ENCODE measurements around the gene KPNA3.
"Not testable (repeated sequence)": the region's sequence is repeated elsewhere in the genome, so short reads cannot be mapped to it uniquely, and the experiment has no call there.

The KPNA3 gene

DNA sequence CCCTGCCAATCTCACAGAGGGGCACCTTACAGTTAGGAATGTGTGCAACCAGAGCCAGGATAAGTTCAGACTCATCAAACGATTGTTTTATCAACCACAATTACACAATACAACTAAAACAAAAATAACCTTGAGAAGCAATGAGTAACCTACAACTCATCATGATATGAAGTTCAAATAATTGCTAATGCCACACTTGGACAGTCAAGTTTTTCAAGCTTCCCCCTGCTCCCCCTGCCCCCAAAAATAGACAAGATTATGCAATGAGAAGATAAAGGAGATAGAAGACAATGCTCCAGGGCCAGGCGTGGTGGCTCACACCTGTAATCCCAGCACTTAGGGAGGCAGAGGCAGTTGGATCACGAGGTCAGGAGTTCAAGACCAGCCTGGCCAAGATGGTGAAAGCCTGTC is 13.6 kb upstream of the KPNA3 start:
- DNase-seq (ENCODE audit: low read depth): no peak

DNA sequence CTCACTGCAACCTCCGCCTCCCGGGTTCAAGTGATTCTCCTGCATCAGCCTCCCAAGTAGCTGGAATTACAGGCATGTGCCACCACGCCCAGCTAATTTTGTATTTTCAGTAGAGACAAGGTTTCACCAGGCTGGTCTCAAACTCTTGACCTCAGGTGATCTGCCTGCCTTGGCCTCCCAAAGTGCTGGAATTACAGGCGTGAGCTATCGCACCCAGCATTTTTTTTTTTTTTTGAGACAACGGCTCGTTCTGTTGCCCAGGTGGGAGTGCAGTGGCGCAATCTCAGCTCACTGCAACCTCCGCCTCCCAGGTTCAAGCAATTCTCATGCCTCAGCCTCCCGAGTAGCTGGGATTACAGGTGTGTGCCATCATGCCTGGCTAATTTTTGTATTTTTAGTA is 10.6 kb upstream of the KPNA3 start:
- not testable (repeated sequence) for DNase-seq (ENCODE audit: low read depth)

DNA sequence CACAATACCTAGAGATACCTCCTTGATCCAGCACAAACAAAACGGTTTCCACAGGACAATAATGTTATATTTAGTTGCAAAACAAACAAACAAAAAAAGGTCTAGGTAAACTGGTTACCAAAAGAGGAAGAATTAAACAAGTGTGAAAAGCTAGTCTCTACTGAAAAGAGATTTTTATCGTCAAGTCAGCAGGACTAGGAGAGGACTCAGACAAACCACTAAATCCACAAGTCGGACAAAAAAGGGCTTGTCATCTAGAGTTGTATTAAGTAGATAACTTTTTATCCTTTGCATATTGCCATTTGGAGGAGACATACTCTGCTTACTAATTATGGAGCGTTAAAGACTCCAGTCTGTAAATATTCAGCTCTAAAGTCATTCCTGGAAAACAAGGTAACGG is 9.9 kb upstream of the KPNA3 start:
- DNase-seq (ENCODE audit: low read depth): no peak

DNA sequence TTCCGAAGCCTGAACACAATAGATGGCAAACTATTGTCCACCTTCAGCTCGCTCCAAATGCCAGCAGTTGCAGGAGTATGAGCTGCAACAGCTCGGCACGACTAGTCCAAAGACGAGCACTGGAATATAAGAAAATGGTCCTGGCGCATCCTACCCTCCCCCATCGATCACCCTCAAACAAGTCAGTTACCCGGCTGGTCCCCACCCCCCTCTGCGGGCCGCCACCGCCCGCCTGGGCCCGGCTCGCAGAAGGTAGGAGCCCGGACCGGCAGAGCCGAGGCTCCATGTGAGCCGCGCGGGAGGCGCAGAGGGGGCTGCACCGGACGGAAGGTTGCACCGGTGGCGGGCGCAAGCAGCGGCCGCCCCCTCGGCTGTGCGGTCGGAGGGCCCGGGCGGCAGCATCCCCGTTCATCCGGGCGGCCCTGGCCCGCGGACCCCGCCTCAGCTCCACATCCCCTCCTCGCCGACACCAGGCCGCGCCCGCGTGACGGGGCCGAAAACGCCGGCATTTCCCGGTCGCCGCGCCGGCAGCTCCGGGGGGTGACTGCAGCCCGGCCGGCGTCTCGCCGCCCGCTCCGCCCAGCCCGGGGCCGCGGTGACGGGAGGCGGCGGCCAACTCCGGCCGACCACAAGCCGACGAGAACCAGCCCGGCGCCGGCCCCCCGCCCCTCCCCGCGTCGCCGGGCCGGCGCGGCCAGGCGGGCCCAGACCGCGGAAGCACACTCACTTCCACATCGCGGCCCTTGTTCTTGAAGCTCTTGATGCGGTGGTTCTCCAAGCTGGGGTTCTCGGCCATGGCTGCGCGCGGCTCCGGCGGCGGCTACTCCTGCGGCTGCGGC is 552 bp downstream of the KPNA3 start:
- DNase-seq (ENCODE audit: low read depth): peak; percentile 25

DNA sequence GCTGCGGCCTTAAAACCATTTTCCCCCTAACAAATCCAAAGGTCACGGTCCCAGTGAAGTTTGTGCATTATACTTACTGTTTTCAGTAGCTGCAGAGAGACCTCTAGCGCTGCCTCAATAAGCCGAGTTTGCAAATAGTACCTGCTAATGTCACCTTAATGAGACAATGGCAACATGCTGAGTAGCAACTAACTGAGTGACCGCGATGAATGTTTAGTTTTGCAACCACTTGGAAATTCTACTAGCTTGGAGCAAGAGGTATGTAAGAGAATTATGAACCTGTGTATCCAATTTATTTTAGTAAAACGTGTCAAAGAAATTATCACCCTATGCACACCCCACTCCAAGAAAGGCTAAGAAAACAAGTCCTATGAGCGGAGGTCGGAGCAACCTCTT is 1.2 kb downstream of the KPNA3 start:
- no peak for DNase-seq (ENCODE audit: low read depth)

DNA sequence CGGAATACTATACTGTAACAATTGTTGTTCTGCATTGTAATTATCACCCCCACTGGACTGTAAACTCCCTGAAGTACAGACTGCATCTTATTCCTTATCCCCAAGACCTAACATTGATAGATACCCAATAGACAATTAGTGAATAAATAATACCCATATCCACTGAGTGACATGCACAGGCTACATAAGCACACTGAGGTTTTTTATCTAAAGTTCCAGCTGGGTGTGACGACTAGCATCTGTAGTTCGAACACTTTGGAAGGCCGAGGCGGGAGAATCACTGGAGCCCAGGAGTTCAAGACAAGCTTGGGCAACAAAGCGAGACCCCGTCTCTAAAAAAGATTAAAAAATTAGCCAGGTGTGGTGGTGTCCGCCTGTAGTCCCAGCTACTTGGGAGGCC is 2.5 kb downstream of the KPNA3 start:
- DNase-seq (ENCODE audit: low read depth): no peak

DNA sequence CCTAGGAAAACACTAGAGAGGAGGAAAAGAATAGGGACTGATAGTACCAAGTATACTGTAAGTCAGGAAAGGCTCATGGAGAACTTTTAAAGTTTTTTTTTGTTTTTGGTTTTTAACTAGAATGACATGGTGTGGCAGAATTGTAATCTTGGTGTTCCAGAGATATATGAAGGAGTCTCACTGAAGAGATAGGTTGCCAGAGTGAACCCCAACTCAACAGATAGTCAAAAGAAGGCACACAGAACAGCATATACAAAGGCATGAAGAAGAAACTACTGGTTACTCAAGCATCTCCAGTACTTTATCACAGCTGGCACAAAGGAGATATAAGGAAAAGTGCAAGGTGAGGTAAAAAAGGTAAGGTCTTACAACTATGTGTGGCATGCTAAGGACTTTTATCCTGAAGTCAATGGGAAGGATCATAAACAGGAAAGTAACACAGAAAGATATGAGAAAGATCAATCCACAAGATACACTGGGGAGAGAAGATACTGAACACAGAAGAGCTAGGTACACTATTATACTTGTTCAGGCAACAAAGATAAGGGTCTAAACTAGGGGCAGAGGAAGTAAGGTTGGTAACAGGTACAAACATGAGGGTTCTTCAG is 6.0 kb downstream of the KPNA3 start:
- no peak for DNase-seq (ENCODE audit: low read depth)

DNA sequence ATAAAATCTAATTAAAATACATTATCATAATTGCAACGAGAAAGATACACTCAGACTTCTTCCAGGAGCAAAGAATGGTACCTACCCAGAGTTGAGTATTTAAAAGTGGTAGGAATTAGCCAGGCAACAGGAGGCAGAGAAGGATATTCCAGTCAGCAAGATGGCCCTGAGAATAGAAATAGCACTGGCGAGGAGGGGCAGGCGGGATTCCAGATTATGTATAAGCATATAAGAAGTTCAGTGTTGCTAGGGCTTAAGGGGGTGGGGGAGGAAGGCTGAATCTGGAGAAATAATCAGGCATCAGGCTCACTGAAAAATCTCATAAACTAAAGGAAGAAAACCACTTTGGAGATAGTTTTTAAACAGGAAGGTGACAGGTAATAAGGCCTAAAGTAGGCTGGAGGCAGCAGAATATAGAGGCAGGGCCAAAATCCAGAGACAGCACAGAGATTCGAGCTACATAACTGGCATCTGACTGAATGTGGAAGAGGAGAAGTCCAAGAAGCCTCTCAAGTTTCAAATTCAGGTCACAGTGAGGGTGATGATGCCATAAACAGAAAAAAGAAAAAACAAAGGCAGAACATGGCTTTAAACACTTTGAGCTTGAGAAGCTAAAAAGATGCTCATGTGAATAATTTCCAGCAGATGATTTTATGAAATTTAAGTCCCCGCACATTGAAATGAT is 7.5 kb downstream of the KPNA3 start:
- DNase-seq (ENCODE audit: low read depth): no peak

DNA sequence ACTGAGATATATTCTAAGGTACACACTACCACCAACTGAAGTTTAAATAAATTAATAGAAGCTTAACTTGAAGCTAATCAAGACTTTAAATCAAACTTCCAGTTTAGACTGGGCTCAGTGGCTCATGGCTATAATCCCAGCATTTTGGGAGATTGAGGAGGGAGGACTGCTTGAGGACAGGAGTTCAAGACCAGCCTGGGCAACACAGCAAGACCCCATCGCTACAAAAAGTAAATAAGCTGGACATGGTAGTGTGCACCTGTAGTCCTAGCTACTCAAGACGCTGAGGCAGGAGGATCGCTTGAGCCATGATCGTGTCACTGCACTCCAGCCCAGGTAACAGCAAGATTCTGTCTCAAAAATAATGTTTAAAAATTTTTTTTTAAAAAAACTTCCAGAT is 8.6 kb downstream of the KPNA3 start:
- DNase-seq (ENCODE audit: low read depth): no peak

DNA sequence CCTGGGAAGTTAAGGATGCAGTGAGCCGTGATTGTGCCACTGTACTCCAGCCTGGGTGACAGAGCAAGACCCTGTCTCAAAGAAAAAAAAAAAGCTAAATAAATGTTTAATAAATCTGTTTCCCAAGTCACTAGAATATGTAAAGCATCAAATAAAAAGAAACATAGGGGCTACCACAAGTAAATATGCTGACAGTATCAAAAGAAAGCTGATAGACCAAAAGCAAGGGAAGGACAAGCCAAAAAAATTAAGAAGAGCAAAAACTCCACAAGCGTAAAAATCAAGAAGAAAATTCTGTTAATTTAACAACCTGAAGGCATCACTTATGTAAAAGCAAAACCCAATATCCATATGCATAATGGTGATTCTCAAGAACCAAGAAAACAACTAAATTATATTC is 9.7 kb downstream of the KPNA3 start:
- no peak for DNase-seq (ENCODE audit: low read depth)

DNA sequence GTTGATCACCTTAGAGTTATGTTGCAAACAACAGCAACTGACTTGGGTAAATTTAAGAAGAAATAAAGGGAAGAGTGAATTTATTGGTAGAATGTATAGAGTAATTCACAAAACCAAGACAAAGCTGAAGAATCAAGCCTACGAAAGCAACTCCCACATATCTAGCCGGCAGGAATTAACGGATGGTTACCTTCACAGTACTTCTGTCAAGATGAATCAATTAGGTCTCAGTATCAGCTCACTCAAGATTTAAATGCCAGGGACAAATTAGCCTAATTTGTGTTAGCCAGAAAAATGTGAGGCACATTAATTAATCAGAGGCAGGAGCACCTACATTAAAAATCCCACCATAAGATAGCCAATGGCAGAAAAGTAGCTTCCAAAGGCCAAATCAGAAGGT is 10.7 kb downstream of the KPNA3 start:
- DNase-seq (ENCODE audit: low read depth): no peak

DNA sequence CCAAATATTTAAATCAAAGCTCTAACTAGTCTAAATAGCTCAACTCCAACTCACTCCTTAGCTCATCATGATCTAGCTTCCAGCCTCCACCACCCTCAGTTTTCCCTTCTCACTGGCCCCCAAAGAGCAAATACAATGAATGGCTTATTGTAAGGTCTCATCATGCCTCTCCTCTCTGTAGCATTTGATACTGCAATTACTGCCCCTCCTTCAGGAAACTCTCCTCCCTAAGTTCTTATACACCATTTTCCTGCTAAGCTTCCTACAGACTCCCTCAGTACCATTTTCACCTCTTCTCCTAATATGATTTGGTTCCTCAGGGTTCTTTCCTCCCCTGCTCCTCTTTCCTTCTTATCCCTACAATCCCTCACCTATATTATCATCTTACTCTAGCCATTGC is 12.8 kb downstream of the KPNA3 start:
- no peak for DNase-seq (ENCODE audit: low read depth)

DNA sequence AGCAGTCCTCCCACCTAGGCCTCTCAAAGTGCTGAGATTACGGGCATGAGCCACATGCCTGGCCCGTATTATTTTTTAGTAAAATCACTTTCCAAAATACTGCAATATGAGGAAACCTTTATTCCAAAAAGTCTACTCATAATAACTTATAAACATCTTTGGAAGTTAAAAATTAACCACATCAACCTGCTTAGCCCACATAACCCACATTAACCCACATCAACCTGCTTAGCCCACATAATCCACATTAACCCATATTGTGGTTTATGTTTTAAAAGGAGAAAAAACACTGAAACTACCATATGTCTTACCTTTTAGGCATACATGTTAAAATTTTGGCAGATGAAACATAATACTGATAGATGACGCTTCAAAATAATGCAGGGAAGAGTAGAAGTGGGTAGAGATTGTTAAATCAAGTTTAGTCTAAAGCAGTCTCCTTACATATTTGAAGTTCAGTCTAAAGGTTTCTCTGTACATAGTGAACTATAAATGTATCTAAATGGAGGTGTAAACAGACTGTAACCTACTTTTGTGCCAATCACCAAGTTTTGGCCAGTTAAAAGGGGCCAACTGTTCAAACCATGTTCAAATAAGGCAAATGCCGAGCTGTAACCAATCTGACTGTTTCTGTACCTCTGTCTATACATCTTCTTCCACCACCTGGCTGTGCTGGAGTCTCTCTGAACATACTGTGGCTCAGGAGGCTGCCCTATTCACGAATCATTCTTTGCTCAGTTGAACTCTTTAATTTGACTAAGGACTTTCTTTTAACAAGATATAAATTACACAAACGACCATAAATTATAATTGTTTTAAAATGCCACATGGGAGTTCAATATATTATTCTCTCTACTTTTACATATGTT is 14.5 kb downstream of the KPNA3 start:
- no peak for DNase-seq (ENCODE audit: low read depth)

DNA sequence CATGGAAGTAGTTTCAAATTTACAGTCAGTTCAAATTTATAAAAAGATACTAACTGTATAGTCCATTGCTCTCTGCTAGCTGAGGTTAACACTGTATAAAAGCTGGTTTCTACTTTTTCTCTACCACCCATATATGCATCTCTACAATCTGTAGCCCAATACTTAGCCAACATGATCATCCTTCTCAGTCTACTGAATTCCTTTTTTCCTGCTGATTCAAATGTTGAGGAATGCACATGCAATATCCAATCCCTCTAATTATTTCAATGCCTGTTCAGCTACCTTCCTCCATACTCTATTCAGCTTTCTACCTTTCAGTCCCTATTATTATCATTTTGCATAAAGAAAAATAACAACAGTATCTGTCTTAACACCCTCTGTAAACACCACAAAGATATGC is 15.6 kb downstream of the KPNA3 start:
- DNase-seq (ENCODE audit: low read depth): no peak

DNA sequence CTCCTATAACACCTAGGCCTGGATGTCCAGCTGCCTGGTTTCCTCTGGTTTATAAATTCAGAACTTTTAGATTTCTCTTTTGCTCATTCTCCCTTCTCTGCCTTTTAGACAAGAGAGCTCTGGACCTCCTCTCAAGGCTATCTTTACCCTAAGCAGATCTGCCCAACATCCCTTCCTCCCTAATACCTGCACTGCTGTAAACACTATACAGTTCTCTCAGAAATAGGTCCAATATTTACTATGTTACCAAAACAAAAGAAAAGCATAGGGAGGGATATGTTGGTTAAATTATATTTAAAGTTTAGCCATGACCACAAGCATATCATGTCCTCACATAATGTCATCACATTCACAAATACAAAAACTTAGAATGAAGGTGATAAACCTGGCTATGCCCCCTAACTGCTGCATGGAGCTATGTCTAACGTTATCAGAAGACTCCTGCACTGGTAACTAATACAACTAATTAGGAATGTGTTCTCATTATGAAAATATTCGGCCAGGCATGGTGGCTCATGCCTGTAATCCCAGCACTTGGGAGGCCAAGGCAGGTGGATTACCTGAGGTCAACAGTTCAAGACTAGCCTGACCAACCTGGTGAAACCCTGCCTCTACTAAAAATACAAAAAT is 18.0 kb downstream of the KPNA3 start:
- DNase-seq (ENCODE audit: low read depth): no peak

DNA sequence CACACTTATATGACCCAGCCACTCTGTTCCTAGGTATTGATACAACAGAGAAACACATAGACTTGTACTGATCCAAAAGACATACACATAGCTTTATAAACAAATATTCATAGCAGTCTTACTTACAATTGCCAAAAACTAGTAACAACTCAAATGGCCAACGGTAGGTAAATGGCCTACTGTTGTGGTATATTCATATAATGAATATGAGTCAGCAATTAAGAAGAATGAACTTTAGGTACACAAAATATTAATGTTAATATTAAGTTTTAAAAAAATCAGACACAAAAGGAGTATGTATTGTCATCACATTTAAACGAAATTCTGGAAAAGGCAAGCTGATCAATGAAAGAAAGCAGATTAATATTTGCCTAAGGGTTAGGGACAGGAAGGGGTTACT is 19.7 kb downstream of the KPNA3 start:
- DNase-seq (ENCODE audit: low read depth): no peak

DNA sequence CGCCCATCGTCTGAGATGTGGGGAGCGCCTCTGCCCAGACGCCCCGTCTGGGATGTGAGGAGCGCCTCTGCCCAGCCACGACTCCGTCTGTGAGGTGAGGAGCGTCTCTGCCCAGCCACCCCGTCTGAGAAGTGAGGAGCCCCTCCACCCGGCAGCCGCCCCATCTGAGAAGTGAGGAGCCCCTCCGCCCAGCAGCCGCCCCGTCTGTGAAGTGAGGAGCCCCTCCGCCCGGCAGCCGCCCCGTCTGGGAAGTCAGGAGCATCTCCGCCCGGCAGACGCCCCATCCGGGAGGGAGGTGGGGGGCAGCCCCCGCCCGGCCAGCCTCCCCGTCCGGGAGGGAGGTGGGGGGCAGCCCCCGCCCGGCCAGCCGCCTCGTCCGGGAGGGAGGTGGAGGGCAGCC is 30.7 kb downstream of the KPNA3 start:
- DNase-seq (ENCODE audit: low read depth): not testable (repeated sequence)

DNA sequence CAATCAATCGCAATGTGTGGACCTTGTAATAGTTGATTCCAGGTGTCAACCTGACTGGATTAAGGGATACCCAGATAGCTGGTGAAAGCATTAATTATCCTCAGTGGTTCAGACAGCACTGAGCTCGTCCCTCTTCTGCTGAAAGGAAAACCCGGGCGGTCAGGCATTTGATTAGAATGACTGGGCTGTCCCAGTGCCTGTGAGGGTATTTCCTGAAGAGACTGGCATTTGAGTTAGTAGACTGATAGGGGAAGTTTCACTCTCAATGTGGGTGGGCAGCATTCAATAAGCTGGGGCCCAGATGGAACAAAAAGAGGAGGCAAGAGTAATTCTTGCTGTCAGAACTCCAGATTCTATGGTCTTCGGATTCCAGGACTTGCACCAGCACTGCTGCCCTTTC is 31.9 kb downstream of the KPNA3 start:
- DNase-seq (ENCODE audit: low read depth): no peak

DNA sequence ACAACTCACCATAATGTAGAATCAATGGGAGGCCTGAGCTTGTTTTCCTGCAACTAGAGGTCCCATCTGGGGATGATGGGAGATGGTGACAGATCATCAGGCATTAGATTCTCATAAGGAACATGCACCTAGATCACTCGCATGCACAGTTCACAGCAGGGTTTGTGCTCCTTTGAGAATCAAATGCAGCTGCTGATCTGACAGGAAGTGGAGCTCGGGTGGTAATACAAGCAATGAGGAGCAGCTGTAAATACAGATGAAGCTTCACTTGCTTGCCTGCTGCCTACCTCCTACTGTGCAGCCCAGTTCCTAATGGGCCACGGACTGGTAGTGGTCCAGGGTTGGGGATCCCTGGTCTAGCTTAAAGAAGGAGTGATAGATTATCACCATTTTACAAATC is 33.0 kb downstream of the KPNA3 start:
- no peak for DNase-seq (ENCODE audit: low read depth)

DNA sequence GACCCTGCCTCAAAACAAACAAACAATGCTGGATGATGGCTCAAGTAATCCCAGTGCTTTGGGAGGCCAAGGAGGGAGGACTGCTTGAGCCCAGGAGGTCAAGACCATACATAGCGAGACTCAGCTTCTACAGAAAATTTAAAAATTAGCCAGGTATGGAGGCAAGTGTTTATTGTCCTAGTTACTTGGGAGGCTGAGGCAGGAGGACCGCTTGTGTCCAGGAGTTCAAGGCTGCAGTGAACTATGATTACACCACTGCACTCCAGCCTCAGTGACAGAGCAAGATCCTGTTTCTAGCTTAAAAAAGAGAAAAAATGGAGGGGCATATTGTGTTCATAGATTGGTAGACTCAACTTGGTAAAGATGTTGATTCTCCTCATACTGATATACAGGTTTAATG is 36.2 kb downstream of the KPNA3 start:
- no peak for DNase-seq (ENCODE audit: low read depth)

DNA sequence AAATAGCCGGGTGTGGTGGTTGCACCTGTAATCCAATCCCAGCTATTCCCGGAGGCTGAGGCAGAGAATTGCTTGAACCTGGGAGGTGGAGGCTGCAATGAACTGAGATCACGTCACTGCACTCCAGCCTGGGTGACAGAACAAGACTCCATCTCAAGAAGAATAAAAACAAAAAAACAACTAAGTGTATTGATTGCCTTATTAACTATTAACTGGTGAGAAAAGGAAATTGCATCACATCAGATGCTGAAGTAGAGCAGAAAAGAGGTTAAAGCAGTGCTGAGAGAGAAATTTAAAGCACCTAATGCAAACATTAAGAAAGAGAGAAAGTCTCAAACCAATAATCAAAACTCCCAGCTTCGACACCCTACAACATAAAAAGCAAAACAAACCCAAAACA is 38.3 kb downstream of the KPNA3 start:
- no peak for DNase-seq (ENCODE audit: low read depth)

DNA sequence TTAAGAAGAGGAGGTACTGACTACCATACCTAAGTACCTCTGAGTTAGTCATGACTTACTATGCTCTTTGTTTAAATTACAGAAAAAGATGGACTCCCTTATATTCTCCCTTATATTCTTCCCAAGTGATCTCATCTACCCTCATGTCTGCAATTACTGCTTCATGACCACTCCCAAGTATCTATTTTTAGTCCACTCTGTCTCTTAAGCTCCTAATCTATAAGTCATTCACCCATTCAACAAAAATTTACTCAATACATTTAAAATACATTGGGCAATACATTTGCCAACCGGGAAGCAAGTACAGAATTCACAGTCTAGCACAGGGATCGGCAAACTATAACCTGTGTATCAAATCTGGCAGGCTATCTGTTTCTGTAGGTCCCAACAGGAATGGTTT is 42.6 kb downstream of the KPNA3 start:
- no peak for DNase-seq (ENCODE audit: low read depth)

Measured in activated gamma-delta T cell treated with anti-CD3 and anti-CD28 coated beads, Interleukin-2, amount 50 U/mL, for 16 hours (primary cell).